NCI-H2029 treated with DMSO at 0.1 percent for 48 hours (cell line): ENCODE data around the gene C1QTNF9.
"Not testable (repeated sequence)": the region's sequence is repeated elsewhere in the genome, so short reads cannot be mapped to it uniquely, and the experiment has no call there.

ENCODE experiments used
- DNase-seq: peaks from one replicate; lab custom pipeline; 2025; lab: John Stamatoyannopoulos, UW

The C1QTNF9 gene

GRCh38 chr13:24309300-24309699 is at the start of gene C1QTNF9:
TSS of gene C1QTNF9 (plus strand) at chr13:24309580. CDS start at chr13:24316004, 6,424 bp downstream.
- DNase-seq = not testable (repeated sequence)

GRCh38 chr13:24261566-24261965 is 47.8 kb upstream of the C1QTNF9 start:
- no peak for DNase-seq

GRCh38 chr13:24263632-24264031 is 45.7 kb upstream of the C1QTNF9 start:
- no peak for DNase-seq

- no peak for DNase-seq
Measured at GRCh38 chr13:24264976-24265375, 44.4 kb upstream of the C1QTNF9 start.

- DNase-seq = no peak
Measured at GRCh38 chr13:24265453-24265852, 43.9 kb upstream of the C1QTNF9 start.

- no peak for DNase-seq
Measured at GRCh38 chr13:24267274-24267673, 42.1 kb upstream of the C1QTNF9 start.

GRCh38 chr13:24267801-24268200 is 41.6 kb upstream of the C1QTNF9 start:
- DNase-seq = no peak

- no peak for DNase-seq
Measured at GRCh38 chr13:24269821-24270220, 39.6 kb upstream of the C1QTNF9 start.

GRCh38 chr13:24270639-24271141 is 38.7 kb upstream of the C1QTNF9 start:
- no peak for DNase-seq

- DNase-seq = no peak
Measured at GRCh38 chr13:24271231-24271600, 38.2 kb upstream of the C1QTNF9 start.

- no peak for DNase-seq
Measured at GRCh38 chr13:24271601-24272451, 37.6 kb upstream of the C1QTNF9 start.

GRCh38 chr13:24272452-24273161 is 36.8 kb upstream of the C1QTNF9 start:
- DNase-seq = no peak

- no peak for DNase-seq
Measured at GRCh38 chr13:24273926-24274325, 35.5 kb upstream of the C1QTNF9 start.

GRCh38 chr13:24274452-24275021 is 34.8 kb upstream of the C1QTNF9 start:
- no peak for DNase-seq

GRCh38 chr13:24275041-24275440 is 34.3 kb upstream of the C1QTNF9 start:
- DNase-seq = no peak

- DNase-seq = no peak
Measured at GRCh38 chr13:24276306-24276705, 33.1 kb upstream of the C1QTNF9 start.

- DNase-seq = no peak
Measured at GRCh38 chr13:24276861-24277260, 32.5 kb upstream of the C1QTNF9 start.

GRCh38 chr13:24277761-24278160 is 31.6 kb upstream of the C1QTNF9 start:
- DNase-seq = no peak

- no peak for DNase-seq
Measured at GRCh38 chr13:24279327-24280110, 29.9 kb upstream of the C1QTNF9 start.

- DNase-seq = no peak
Measured at GRCh38 chr13:24280720-24281119, 28.7 kb upstream of the C1QTNF9 start.

- no peak for DNase-seq
Measured at GRCh38 chr13:24281188-24282008, 28.0 kb upstream of the C1QTNF9 start.
